K562 (cell line): Measurements from ENCODE around the gene CYSRT1. TPM values are rescaled to one million over a fixed set of nuclear protein-coding genes. Genes with fewer than 3 reads are reported as not detected.

Experiments used
- ATAC-seq: fragments of 200-7000 bp; cut with Tn5 transposase; 3 replicates; pipeline ENCODE4 v1.9.1; 2020; ENCODE audit warnings: moderate library complexity
- BruUV-seq: library from RNA; stranded (reverse); fragments of 400-500 nt; replicated peaks from 2 replicates; lab custom pipeline; 2021; lab: Mats Ljungman, UMichigan
- CTCF ChIA-PET: fragments of 300-600 bp; formaldehyde crosslinking; extraction: SDS; loops from one replicate; lab custom pipeline; 2021; ENCODE audit warnings: low intra/inter-chr PET ratio; lab: Yijun Ruan, JAX
- POLR2A ChIA-PET: fragments of 300-600, 350-650 bp; sonication (Branson Sonifier 250); formaldehyde crosslinking; extraction: SDS; loops from one replicate; lab custom pipeline; 2021; ENCODE audit warnings: antibody characterized with exemption, inconsistent platforms; lab: Yijun Ruan, JAX
- DNase-seq, 4 experiments: peaks; one replicate each; pipeline versions ENCODE4 v3.0.0 to v3.0.0-alpha.2; 2011 to 2018; ENCODE audit warnings: low spot score in 3 of 4, mixed read lengths in 3 of 4; ENCODE audit errors: extremely low read depth in 1 of 4
- FAIRE-seq: peaks from 2 replicates; lab custom pipeline; 2011; peaks lifted over from hg19 to GRCh38; lab: Jason Lieb, UNC
- H2AFZ ChIP-seq: 2 replicates; pipeline ENCODE4 v1.6.0; 2011; ENCODE audit warnings: low read depth, low read length, control low read depth, inconsistent platforms
- H3K27ac ChIP-seq: fragments of 200-600 bp; 3 replicates; pipeline ENCODE4 v1.8.0; 2011; ENCODE audit warnings: low read depth, mild to moderate bottlenecking, control low read depth, inconsistent platforms, low read length, moderate library complexity, mixed read lengths; ENCODE audit errors: extremely low read depth
- H3K27me3 ChIP-seq, 2 experiments: fragments of 300-600 bp in 1 of 2; 2 replicates in 1 of 2; 3 replicates in 1 of 2; pipeline versions ENCODE4 v1.6.0 to v1.8.0; 2011; ENCODE audit warnings: inconsistent platforms in 2 of 2, low read length in 2 of 2, mild to moderate bottlenecking in 1 of 2, mixed read lengths in 1 of 2, moderate library complexity in 1 of 2; ENCODE audit not compliant: control insufficient read depth in 2 of 2, insufficient read depth in 2 of 2
- H3K36me3 ChIP-seq: fragments of 300-600 bp; 3 replicates; pipeline ENCODE4 v1.8.0; 2011; ENCODE audit warnings: mild to moderate bottlenecking, low read length, inconsistent platforms; ENCODE audit not compliant: control insufficient read depth, insufficient read depth
- H3K4me1 ChIP-seq, 2 experiments: fragments of 200-600 bp in 1 of 2; replicated peaks in 1 of 2; 2 replicates in 1 of 2; 3 replicates in 1 of 2; pipeline versions ENCODE4 v1.5.1 to v1.8.0; 2011; ENCODE audit warnings: inconsistent platforms in 2 of 2, low read length in 2 of 2, mild to moderate bottlenecking in 1 of 2, mixed read lengths in 1 of 2, moderate library complexity in 1 of 2; ENCODE audit not compliant: control insufficient read depth in 2 of 2, insufficient read depth in 2 of 2
- H3K4me2 ChIP-seq: 2 replicates; pipeline ENCODE4 v1.6.1; 2011; ENCODE audit warnings: low read length, control low read depth, inconsistent platforms, mixed read lengths; ENCODE audit not compliant: insufficient read depth
- H3K4me3 ChIP-seq: fragments of 200-600 bp; sonication (generic), shearing (Covaris generic); 2 replicates; pipeline ENCODE4 v1.5.1; 2016; ENCODE audit warnings: control low read depth, inconsistent platforms
- H3K79me2 ChIP-seq: fragments of 200-600 bp; 3 replicates; pipeline ENCODE4 v1.8.0; 2011; ENCODE audit warnings: low read length, inconsistent platforms; ENCODE audit not compliant: control insufficient read depth, insufficient read depth
- H3K9ac ChIP-seq, 2 experiments: 2 replicates each; pipeline versions ENCODE4 v1.6.0 to v1.6.1; 2011; ENCODE audit warnings: low read depth in 2 of 2, low read length in 2 of 2, control low read depth in 1 of 2, inconsistent platforms in 1 of 2, mild to moderate bottlenecking in 1 of 2, mixed read lengths in 1 of 2; ENCODE audit not compliant: insufficient read depth in 1 of 2
- H3K9me1 ChIP-seq: one replicate; pipeline ENCODE4 v1.6.0; 2011; ENCODE audit warnings: inconsistent platforms, mild to moderate bottlenecking, low read length, moderate library complexity; ENCODE audit not compliant: control insufficient read depth, insufficient read depth
- H3K9me3 ChIP-seq: replicated peaks from 2 replicates; pipeline ENCODE4 v1.5.1; 2011; ENCODE audit warnings: low read depth, low read length, inconsistent platforms; ENCODE audit not compliant: control insufficient read depth, insufficient read depth
- H4K20me1 ChIP-seq: replicated peaks from 2 replicates; pipeline ENCODE4 v1.6.1; 2011; ENCODE audit warnings: low read length, inconsistent platforms, mixed read lengths; ENCODE audit not compliant: control insufficient read depth, insufficient read depth
- NFIX ChIP-seq: fragments of 250-450 bp; sonication (Bioruptor Pico); IDR thresholded peaks from 2 replicates; pipeline ENCODE4 v1.4.0; 2020; ENCODE audit warnings: low read depth, mild to moderate bottlenecking, moderate library complexity
- PPARD ChIP-seq: fragments of 250-450 bp; sonication (Bioruptor Pico); IDR thresholded peaks from 2 replicates; pipeline ENCODE4 v1.8.0; 2022; ENCODE audit warnings: inconsistent platforms, mild to moderate bottlenecking, moderate library complexity
- ZBTB34 ChIP-seq: fragments of 250-450 bp; sonication (Bioruptor Pico); IDR thresholded peaks from 2 replicates; pipeline ENCODE4 v1.8.0; 2021; ENCODE audit warnings: mild to moderate bottlenecking, moderate library complexity
- WGBS: fragments of 100-300 bp; shearing (Covaris generic); methylation state at CpG from one replicate; pipeline ENCODE4 v1.1.6; 2016; ENCODE audit warnings: low coverage, mixed read lengths; ENCODE audit not compliant: insufficient coverage; ENCODE audit errors: missing lambda C conversion rate; 5-methylcytosine and 5-hydroxymethylcytosine counted together
- in situ Hi-C: fragments of 300-500 bp; cut with MboI; formaldehyde crosslinking; loops from 4 replicates; pipeline ENCODE4 v1.15.0; 2018; ENCODE audit warnings: inconsistent platforms, mixed read lengths
- intact Hi-C: fragments of 100-400 bp; cut with micrococcal nuclease; formaldehyde crosslinking; loops from 2 replicates; pipeline ENCODE4 v1.14.2; 2022
- polyA plus RNA-seq, 8 experiments: library from polyadenylated mRNA; depleted of rRNA in 4 of 8; stranded (reverse) in 5 of 8; unstranded in 3 of 8; fragments of >200 nt; fragmentation: Nextera tagmentation in 2 of 8; fragmentation: Illumina TruSeq in 1 of 8; extraction: Ambion mirVana in 2 of 8; extraction: Trizol in 1 of 8; gene quantifications; 2 replicates each; pipeline versions ENCODE4 v1.2.1 to v1.2.3, GENCODE V29; 2011 to 2014; ENCODE audit warnings: inconsistent platforms in 1 of 8, missing spikeins in 1 of 8
- total RNA-seq, 7 experiments: library from RNA; depleted of rRNA in 6 of 7; stranded (reverse); fragments of >200 nt in 6 of 7; fragmentation: Illumina TruSeq in 2 of 7; extraction: Trizol in 2 of 7; gene quantifications; 2 replicates each; pipeline versions ENCODE4 v1.2.1 to v1.2.3, GENCODE V29; 2011 to 2021; ENCODE audit warnings: low replicate concordance in 1 of 7

Gene CYSRT1
- total and polyA plus RNA-seq, 9 of the 15 experiments (the other 6 are each of a cell fraction or from before 2014, with no cell fraction given), result 0.04 to 1.4 (median 0.42) TPM; not detected in 3

GRCh38 chr9:137230705-137231371, 5.9 kb downstream of the CYSRT1 start, which contains the start of gene SLC34A3:
SLC34A3 (plus strand) TSS chr9:137230901; CDS start chr9:137231703, 802 bp downstream.
- no peaks in the 10 kb centered on the region for H3K36me3 ChIP-seq
- ChIA-PET POLR2A (interaction anchor here (0.6 to 1.6 kb wide), 4 partner anchors 10 to 731 kb away, joined by 3 to 9 read pairs (median 3); partner anchors contain the start of gene TUBB4B), CTCF (no interaction called here)
- H2AFZ ChIP-seq, result no peak within 1 kb of the TSS
- DNase-seq, result no peak
- no peaks in the 10 kb centered on the region for H3K9me3 ChIP-seq
- peaks cover 3% of the 10 kb centered on the region for H3K9me1 ChIP-seq
- no peak within 1 kb of the TSS for H3K4me2 ChIP-seq
- no peak within 1 kb of the TSS for H3K27ac ChIP-seq
- no TSS peak for BruUV-seq
- H3K9ac ChIP-seq, result peak within 1 kb of the TSS in 1 of 2 experiments; percentile 63; a peak in 2 of 4 replicates
- H3K79me2 ChIP-seq, result no peaks in the 10 kb centered on the region
- no peaks in the 10 kb centered on the region for H4K20me1 ChIP-seq
- no peaks in the 10 kb centered on the region for H3K27me3 ChIP-seq
- in situ Hi-C loops (loop anchor here (25.0 kb wide), 1 partner anchor 444 kb away; the partner anchor contains the start of genes CCDC183 and TMEM141), intact Hi-C loops (no loop called here)
- H3K4me1 ChIP-seq, result peaks cover 13 to 100% of the 10 kb centered on the region in 2 experiments
- no peak for FAIRE-seq
- no peak for ATAC-seq
- H3K4me3 ChIP-seq, result no peak within 1 kb of the TSS
- no peak for TF ChIP-seq NFIX (CRISPR knock-in tag)
- TF ChIP-seq ZBTB34 (CRISPR knock-in tag), result no peak
- no peak for TF ChIP-seq PPARD (CRISPR knock-in tag)
- 64% methylated on average over 13 of the region's 14 CpGs for WGBS
